GM23248 (cell line): Measurements from ENCODE around the gene SGSM2. TPM values are rescaled to one million over a fixed set of nuclear protein-coding genes. Genes with fewer than 3 reads are reported as not detected.

Experiments
- DNase-seq: peaks from one replicate; pipeline ENCODE4 v3.0.0-alpha.2; 2015
- H2AFZ ChIP-seq: fragments of 200-600 bp; sonication (generic); 2 replicates; pipeline ENCODE4 v1.6.1; 2016; ENCODE audit warnings: antibody characterized with exemption
- H3F3A ChIP-seq: fragments of 200-600 bp; sonication (generic); 2 replicates; pipeline ENCODE4 v1.6.1; 2016; ENCODE audit warnings: mild to moderate bottlenecking, antibody characterized with exemption, mixed run types; ENCODE audit not compliant: insufficient read depth
- H3K27ac ChIP-seq: fragments of 200-600 bp; sonication (generic); 2 replicates; pipeline ENCODE4 v1.5.1; 2016; ENCODE audit warnings: mild to moderate bottlenecking
- H3K27me3 ChIP-seq: fragments of 200-600 bp; sonication (generic); replicated peaks from 2 replicates; pipeline ENCODE4 v1.6.1; 2016; ENCODE audit warnings: mild to moderate bottlenecking; ENCODE audit not compliant: insufficient read depth
- H3K36me3 ChIP-seq: fragments of 200-600 bp; sonication (generic); 2 replicates; pipeline ENCODE4 v1.6.1; 2016; ENCODE audit warnings: low read depth, mild to moderate bottlenecking
- H3K4me1 ChIP-seq: fragments of 200-600 bp; sonication (generic); 2 replicates; pipeline ENCODE4 v1.6.1; 2016; ENCODE audit warnings: mild to moderate bottlenecking; ENCODE audit not compliant: insufficient read depth
- H3K4me2 ChIP-seq: fragments of 200-600 bp; sonication (generic); one replicate; pipeline ENCODE4 v1.6.1; 2016; ENCODE audit warnings: mild to moderate bottlenecking; ENCODE audit not compliant: unreplicated experiment
- H3K4me3 ChIP-seq: fragments of 200-600 bp; sonication (generic); 2 replicates; pipeline ENCODE4 v1.5.1; 2016; ENCODE audit warnings: mild to moderate bottlenecking
- H3K79me2 ChIP-seq: fragments of 200-600 bp; sonication (generic); 2 replicates; pipeline ENCODE4 v1.6.1; 2016; ENCODE audit warnings: mild to moderate bottlenecking; ENCODE audit not compliant: insufficient read depth
- H3K9ac ChIP-seq: fragments of 200-600 bp; sonication (generic); 2 replicates; pipeline ENCODE4 v1.6.1; 2016; ENCODE audit warnings: mild to moderate bottlenecking
- H3K9me2 ChIP-seq: fragments of 200-600 bp; sonication (generic); 2 replicates; pipeline ENCODE4 v1.6.1; 2016; ENCODE audit warnings: mixed run types, mild to moderate bottlenecking, moderate library complexity; ENCODE audit not compliant: insufficient read depth
- H3K9me3 ChIP-seq: fragments of 200-600 bp; sonication (generic); one replicate; pipeline ENCODE4 v1.6.1; 2017; ENCODE audit warnings: low read depth
- H4K20me1 ChIP-seq: fragments of 200-600 bp; sonication (generic); 2 replicates; pipeline ENCODE4 v1.6.0; 2016; ENCODE audit not compliant: insufficient read depth
- EZH2 ChIP-seq: fragments of 200-600 bp; sonication (generic); IDR thresholded peaks from 2 replicates; pipeline ENCODE4 v1.6.1; 2018; ENCODE audit warnings: antibody characterized with exemption, mild to moderate bottlenecking; ENCODE audit not compliant: insufficient read depth, poor library complexity, severe bottlenecking
- EZH2phosphoT487 ChIP-seq: fragments of 200-600 bp; sonication (generic); IDR thresholded peaks from 2 replicates; pipeline ENCODE4 v1.6.1; 2018; ENCODE audit warnings: antibody characterized with exemption, moderate library complexity, mild to moderate bottlenecking, low read depth; ENCODE audit not compliant: insufficient read depth
- WGBS, 2 experiments: methylation state at CpG; one replicate each; pipeline ENCODE4 v1.1.6; 2015 to 2017; ENCODE audit warnings: low lambda C conversion rate in 2 of 2, low coverage in 1 of 2; ENCODE audit errors: missing lambda C conversion rate in 2 of 2; 5-methylcytosine and 5-hydroxymethylcytosine counted together
- in situ Hi-C: fragments of 300-500 bp; cut with MboI; formaldehyde crosslinking; loops from 2 replicates; pipeline ENCODE4 v1.15.0; 2020
- polyA plus RNA-seq: library from polyadenylated mRNA; unstranded; fragments of >200 nt; fragmentation: Nextera tagmentation; extraction: Ambion mirVana; gene quantifications from 2 replicates; pipeline ENCODE4 v1.2.1, GENCODE V29; 2016
- total RNA-seq: library from RNA; depleted of rRNA; stranded (reverse); fragments of >200 nt; shearing (Covaris generic); gene quantifications from 2 replicates; pipeline ENCODE4 v1.2.3, GENCODE V29; 2014

Gene SGSM2
- total and polyA plus RNA-seq, 2 experiments from 2014 or later, result 19.8 to 32.3 TPM

- Histone ChIP-seq H3K79me2 (no peaks in the 10 kb centered on the region), H3K9me3 (no peaks in the 10 kb centered on the region), H4K20me1 (no peaks in the 10 kb centered on the region), H3K9ac (no peak overlapping the region), H3K9me2 (no peaks in the 10 kb centered on the region), H3K4me2 (no peak overlapping the region), H3K27ac (no peak overlapping the region), H3F3A (no peaks in the 10 kb centered on the region), H3K4me3 (no peak overlapping the region), H3K27me3 (no peaks in the 10 kb centered on the region), H3K36me3 (no peaks in the 10 kb centered on the region), H3K4me1 (no peaks in the 10 kb centered on the region), H2AFZ (no peak overlapping the region)
- TF ChIP-seq EZH2, result no peak
- no peak for TF ChIP-seq EZH2phosphoT487
- in situ Hi-C loops, result no loop called here
- 85 to 92% methylated on average over 15 to 26 of the region's 26 CpGs for WGBS, 2 experiments
- no peak for DNase-seq
Observed at GRCh38 chr17:2366747-2367494, 29.6 kb downstream of the SGSM2 start.

GRCh38 chr17:2368359-2368758 lies 31.1 kb downstream of the SGSM2 start:
- DNase-seq, result no peak
- H3K36me3 ChIP-seq, result no peaks in the 10 kb centered on the region

GRCh38 chr17:2369039-2369438 lies 31.7 kb downstream of the SGSM2 start:
- Histone ChIP-seq H3K79me2 (no peaks in the 10 kb centered on the region), H3K9me3 (no peaks in the 10 kb centered on the region), H3K27ac (no peak overlapping the region), H3K4me1 (no peaks in the 10 kb centered on the region), H3K9me2 (no peaks in the 10 kb centered on the region), H3K36me3 (no peaks in the 10 kb centered on the region), H3K9ac (no peak overlapping the region), H3K4me3 (no peak overlapping the region), H3K4me2 (no peak overlapping the region), H3K27me3 (no peaks in the 10 kb centered on the region), H3F3A (no peaks in the 10 kb centered on the region; the same call in 1 of the 2 replicates), H2AFZ (no peak overlapping the region), H4K20me1 (no peaks in the 10 kb centered on the region)
- in situ Hi-C loops, result no loop called here
- no peak for DNase-seq
- WGBS, 2 experiments, result 68 to 75% methylated on average over 5 of the region's 5 CpGs
- TF ChIP-seq EZH2phosphoT487 (no peak), EZH2 (no peak)

More at GRCh38 chr17:2368359-2368758, 31.1 kb downstream of the SGSM2 start:
- Histone ChIP-seq H3K79me2 (no peaks in the 10 kb centered on the region), H3K27ac (no peak overlapping the region), H3K9ac (no peak overlapping the region), H3F3A (no peaks in the 10 kb centered on the region), H3K27me3 (no peaks in the 10 kb centered on the region), H3K9me3 (no peaks in the 10 kb centered on the region), H3K9me2 (no peaks in the 10 kb centered on the region), H3K4me1 (no peaks in the 10 kb centered on the region), H3K4me2 (no peak overlapping the region), H4K20me1 (no peaks in the 10 kb centered on the region), H2AFZ (no peak overlapping the region), H3K4me3 (no peak overlapping the region)
- in situ Hi-C loops, result no loop called here
- 62 to 76% methylated on average over 3 to 8 of the region's 8 CpGs for WGBS, 2 experiments
- TF ChIP-seq EZH2 (no peak), EZH2phosphoT487 (no peak)

- Histone ChIP-seq H3K4me2 (no peak overlapping the region), H3K9ac (no peak overlapping the region), H3K27me3 (no peaks in the 10 kb centered on the region), H3F3A (no peaks in the 10 kb centered on the region; the same call in 1 of the 2 replicates), H3K27ac (no peak overlapping the region), H3K79me2 (no peaks in the 10 kb centered on the region), H3K9me2 (no peaks in the 10 kb centered on the region), H3K4me3 (no peak overlapping the region), H2AFZ (no peak overlapping the region), H4K20me1 (no peaks in the 10 kb centered on the region), H3K36me3 (no peaks in the 10 kb centered on the region), H3K4me1 (no peaks in the 10 kb centered on the region), H3K9me3 (no peaks in the 10 kb centered on the region)
- in situ Hi-C loops, result no loop called here
- WGBS, 2 experiments, result 52 to 56% methylated on average over 16 to 20 of the region's 20 CpGs
- TF ChIP-seq EZH2 (no peak), EZH2phosphoT487 (no peak)
- DNase-seq, result no peak
Observed at GRCh38 chr17:2369551-2370210, 32.4 kb downstream of the SGSM2 start.
